Retinal pigment epithelial cell (primary cell): ENCODE data around the gene RTP1.
"Not testable (repeated sequence)": the region's sequence is repeated elsewhere in the genome, so short reads cannot be mapped to it uniquely, and the experiment has no call there.

Experiments used
- DNase-seq: peaks from one replicate; pipeline ENCODE4 v3.0.0-alpha.2; 2010; ENCODE audit warnings: low read depth
- H3K4me3 ChIP-seq: 2 replicates; pipeline ENCODE4 v1.5.1; 2011; ENCODE audit warnings: mild to moderate bottlenecking, low read length, control low read depth, moderate library complexity
- TF ChIP-seq, protein P1 (sequence below): conservative IDR thresholded peaks from 2 replicates; pipeline ENCODE4 v1.5.1; 2011; ENCODE audit warnings: low read depth, low read length, control low read depth, inconsistent platforms

The RTP1 gene

DNA sequence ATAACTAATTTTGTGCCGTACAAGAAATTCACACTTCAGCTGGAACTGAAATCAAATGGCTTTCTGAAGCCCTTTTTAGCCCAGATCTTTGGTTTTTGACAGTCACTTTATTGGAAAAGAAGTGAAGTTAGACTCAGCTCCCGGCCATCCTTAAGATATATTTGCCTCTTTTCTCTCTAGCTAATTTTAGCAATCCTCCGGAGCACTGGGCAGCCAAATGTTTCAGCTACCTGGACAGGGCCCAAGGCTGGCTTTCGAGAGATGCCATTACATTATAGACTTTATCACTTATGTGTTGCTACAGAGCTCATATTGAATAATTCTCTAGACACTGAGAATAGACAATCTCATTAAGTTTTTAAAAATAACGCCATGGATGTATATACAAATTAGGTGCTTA is 29.5 kb upstream of the RTP1 start:
- TF ChIP-seq, protein P1, sequence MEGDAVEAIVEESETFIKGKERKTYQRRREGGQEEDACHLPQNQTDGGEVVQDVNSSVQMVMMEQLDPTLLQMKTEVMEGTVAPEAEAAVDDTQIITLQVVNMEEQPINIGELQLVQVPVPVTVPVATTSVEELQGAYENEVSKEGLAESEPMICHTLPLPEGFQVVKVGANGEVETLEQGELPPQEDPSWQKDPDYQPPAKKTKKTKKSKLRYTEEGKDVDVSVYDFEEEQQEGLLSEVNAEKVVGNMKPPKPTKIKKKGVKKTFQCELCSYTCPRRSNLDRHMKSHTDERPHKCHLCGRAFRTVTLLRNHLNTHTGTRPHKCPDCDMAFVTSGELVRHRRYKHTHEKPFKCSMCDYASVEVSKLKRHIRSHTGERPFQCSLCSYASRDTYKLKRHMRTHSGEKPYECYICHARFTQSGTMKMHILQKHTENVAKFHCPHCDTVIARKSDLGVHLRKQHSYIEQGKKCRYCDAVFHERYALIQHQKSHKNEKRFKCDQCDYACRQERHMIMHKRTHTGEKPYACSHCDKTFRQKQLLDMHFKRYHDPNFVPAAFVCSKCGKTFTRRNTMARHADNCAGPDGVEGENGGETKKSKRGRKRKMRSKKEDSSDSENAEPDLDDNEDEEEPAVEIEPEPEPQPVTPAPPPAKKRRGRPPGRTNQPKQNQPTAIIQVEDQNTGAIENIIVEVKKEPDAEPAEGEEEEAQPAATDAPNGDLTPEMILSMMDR, result no peak
- DNase-seq, result no peak
- no peak overlapping the region for H3K4me3 ChIP-seq

DNA sequence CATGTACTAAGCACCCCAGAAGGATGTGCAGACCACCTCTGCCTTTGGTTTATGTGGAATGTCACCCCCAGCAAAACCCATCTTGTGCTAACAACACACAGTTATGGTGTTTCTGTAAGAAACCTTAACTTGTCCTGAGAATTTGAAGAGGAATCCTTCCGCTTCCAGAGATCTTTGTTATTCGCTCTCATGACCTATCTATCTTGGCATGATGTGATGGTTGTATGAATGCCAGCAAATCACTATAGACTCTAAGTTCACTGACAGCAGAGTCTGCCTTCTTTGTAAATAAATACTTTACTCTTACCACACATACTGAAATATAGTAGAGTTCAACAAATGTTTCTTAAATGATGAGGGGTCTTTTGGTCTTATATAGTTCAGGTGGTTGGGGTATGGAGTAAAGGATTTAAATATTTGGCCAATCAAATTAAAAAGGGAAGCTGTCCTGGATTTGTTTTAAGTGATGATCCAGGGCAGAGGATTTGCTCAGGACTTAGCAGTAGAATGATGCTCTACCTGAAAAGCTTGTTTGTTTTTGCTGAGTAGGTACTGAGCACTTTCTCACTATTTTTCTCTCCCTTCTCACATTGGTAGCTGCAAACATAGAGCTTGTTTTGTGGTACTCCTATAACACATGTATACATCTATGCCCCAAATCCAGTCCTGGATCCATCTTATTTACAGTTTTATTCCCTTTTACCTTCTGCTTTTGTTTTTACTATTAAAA is 27.9 kb upstream of the RTP1 start:
- TF ChIP-seq, protein P1, result no peak
- no peak overlapping the region for H3K4me3 ChIP-seq
- DNase-seq, result no peak

DNA sequence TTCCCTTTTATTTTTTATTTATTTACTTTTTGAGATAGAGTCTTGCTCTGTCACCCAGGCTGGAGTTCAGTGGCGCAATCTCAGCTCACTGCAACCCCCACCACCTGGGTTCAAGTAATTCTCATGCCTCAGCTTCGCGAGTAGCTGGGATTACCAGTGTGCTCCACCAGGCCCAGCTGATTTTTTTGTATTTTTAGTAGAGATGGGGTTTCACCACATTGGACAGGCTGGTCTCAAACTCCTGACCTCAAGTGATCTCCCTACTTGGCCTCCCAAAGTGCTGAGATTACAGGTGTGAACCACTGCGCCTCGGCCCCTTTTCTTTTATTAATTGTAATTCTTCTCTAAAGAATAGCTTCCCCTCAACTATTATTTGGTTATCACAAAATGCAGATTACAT is 26.4 kb upstream of the RTP1 start:
- not testable (repeated sequence) for DNase-seq, H3K4me3 ChIP-seq

DNA sequence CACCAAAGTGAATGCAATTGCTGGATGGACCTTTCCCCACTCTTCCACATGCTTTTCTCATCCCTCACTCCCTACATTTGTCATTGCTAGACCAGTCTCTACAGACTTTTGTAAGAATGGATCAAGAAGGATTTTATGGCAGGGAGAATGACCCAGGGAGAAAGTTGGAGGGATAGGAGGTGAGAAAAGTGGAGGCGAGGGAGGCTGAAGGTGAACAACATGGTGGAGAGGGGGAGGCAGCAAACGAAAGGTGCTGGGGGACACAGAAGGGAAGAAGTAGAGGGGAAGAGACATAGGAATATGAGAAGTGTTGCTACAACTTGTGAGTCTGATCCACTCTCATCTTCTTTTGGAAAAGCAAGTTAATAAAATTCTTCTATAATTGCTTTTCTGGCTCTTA is 24.4 kb upstream of the RTP1 start:
- TF ChIP-seq, protein P1, result no peak
- DNase-seq, result no peak

DNA sequence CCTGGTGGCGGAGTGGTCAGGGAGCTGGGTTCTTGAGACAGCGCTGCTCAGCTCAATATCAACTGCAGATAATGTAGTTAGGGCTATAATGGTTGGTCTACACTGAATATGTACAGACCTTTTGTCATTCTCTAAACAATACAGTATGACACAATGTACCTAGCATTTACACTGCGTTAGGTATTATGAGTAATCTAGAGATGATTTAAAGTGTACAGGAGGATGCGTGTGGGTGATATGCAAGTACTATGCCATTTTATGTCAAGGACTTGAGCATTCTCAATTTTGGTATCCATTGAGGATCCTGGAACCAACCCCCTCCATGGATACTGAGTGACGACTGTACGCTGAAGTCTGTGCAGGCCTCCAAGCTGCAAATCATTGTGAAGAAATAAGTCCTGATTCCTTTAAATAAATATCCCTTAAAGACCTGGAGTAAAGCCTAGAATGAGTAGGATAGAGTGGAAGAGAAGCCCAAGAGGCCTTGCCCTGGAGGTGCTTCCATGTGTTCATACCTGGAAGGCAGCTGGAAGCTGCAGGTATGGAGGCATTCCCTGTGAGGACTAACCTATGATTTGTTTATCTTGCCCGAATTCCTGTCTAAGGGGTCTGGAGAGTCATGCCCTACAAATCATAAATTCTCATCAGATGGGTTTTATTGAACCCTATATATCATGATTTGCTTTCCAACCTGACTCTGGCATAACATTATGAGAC is 15.7 kb upstream of the RTP1 start:
- TF ChIP-seq, protein P1, result no peak
- H3K4me3 ChIP-seq, result no peak overlapping the region
- no peak for DNase-seq

More for the DNA sequence above, 24.4 kb upstream of the RTP1 start:
- no peak overlapping the region for H3K4me3 ChIP-seq

- TF ChIP-seq, protein P1, result no peak
- DNase-seq, result no peak
- no peak overlapping the region for H3K4me3 ChIP-seq
Measured at GRCh38 chr3:187183210-187183862, 13.9 kb upstream of the RTP1 start.

- DNase-seq, result no peak
- H3K4me3 ChIP-seq, result no peak overlapping the region
- TF ChIP-seq, protein P1, result no peak
Measured at GRCh38 chr3:187183903-187184302, 13.4 kb upstream of the RTP1 start.
